ENCODE data around the gene MTMR6.

The MTMR6 gene

DNA sequence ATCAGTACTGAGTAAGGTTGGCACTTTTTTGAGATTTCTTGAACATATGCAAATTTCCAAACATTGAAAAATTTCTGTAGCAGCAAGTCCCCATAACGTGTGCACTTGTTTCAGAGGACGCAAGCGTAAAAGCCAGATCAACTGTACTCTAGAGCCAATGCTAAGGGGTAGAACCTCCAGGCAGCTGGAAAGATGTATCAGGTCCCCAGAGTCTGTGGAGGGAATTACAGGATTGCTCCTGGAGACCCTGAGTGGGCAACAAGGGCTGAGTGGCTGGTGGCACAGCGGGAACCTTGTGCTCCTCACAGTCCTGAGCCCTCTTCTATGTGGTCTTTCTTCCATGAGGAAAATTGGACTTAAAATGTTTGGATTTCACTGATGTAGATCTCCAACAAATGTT lies 61.3 kb downstream of the MTMR6 start:
- Histone ChIP-seq H3K27me3 (ENCODE audit: insufficient read depth, low read depth, severe bottlenecking) (no peaks in the 10 kb centered on the region), H3K4me3 (ENCODE audit: low read depth, low read length) (no peak overlapping the region), H3K27ac (no peak overlapping the region), H3K36me3 (no peaks in the 10 kb centered on the region), H3K9me3 (ENCODE audit: severe bottlenecking) (no peaks in the 10 kb centered on the region)
- DNase-seq: no peak
- TF ChIP-seq, protein P1, sequence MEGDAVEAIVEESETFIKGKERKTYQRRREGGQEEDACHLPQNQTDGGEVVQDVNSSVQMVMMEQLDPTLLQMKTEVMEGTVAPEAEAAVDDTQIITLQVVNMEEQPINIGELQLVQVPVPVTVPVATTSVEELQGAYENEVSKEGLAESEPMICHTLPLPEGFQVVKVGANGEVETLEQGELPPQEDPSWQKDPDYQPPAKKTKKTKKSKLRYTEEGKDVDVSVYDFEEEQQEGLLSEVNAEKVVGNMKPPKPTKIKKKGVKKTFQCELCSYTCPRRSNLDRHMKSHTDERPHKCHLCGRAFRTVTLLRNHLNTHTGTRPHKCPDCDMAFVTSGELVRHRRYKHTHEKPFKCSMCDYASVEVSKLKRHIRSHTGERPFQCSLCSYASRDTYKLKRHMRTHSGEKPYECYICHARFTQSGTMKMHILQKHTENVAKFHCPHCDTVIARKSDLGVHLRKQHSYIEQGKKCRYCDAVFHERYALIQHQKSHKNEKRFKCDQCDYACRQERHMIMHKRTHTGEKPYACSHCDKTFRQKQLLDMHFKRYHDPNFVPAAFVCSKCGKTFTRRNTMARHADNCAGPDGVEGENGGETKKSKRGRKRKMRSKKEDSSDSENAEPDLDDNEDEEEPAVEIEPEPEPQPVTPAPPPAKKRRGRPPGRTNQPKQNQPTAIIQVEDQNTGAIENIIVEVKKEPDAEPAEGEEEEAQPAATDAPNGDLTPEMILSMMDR (IDR thresholded peaks at IDR 0.05; ENCODE audit: low read depth, low read length): peak; percentile 34

DNA sequence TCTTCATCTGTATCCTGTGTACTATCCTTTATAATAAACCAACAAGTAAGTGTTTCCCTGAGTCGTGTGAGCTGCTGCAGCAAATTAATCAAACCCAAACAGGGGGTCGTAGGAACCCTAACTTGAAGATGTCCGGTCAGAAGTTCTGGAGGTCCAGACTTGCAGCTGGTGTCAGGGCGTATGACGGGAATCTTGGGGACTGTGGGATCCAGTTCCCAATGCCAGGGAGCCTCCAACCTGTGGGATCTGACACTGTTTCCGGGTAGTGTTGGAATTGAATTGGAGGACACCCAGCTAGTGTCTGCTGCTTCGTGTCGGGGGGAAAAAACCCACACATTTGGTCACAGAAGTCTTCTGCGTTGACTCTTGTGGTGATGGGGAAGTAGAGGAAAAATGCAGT lies 63.1 kb downstream of the MTMR6 start:
- H3K36me3 ChIP-seq: no peaks in the 10 kb centered on the region
- H3K27me3 ChIP-seq (ENCODE audit: insufficient read depth, low read depth, severe bottlenecking): no peaks in the 10 kb centered on the region
- no peak for DNase-seq
- no peaks in the 10 kb centered on the region for H3K9me3 ChIP-seq (ENCODE audit: severe bottlenecking)
- H3K4me3 ChIP-seq (ENCODE audit: low read depth, low read length): no peak overlapping the region
- TF ChIP-seq, protein P1 (IDR thresholded peaks at IDR 0.05; ENCODE audit: low read depth, low read length): no peak
- no peak overlapping the region for H3K27ac ChIP-seq

DNA sequence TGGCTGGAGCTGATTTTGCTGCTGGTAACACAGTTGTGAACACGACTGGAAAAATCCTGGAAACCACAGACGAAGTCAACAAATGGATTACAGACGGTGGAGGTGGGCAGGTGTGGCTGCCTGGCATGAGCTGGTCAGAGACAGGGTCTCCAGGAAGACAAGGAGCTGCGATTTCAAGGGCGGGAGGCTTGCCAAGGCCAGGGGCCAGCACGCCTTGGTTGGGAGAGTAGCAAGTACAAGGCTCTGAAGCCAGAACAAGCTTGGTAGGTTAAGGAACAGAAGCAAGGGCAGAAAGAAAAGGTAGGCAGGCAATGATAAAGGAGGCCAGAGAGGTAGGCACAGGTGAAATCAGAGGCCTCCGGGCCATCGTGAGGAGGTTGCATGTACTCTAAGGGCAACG lies 64.5 kb downstream of the MTMR6 start:
- H3K27me3 ChIP-seq (ENCODE audit: insufficient read depth, low read depth, severe bottlenecking): no peaks in the 10 kb centered on the region
- no peaks in the 10 kb centered on the region for H3K9me3 ChIP-seq (ENCODE audit: severe bottlenecking)
- no peak overlapping the region for H3K4me3 ChIP-seq (ENCODE audit: low read depth, low read length)
- DNase-seq: no peak
- no peak overlapping the region for H3K27ac ChIP-seq
- no peaks in the 10 kb centered on the region for H3K36me3 ChIP-seq
- TF ChIP-seq, protein P1 (IDR thresholded peaks at IDR 0.05; ENCODE audit: low read depth, low read length): no peak

DNA sequence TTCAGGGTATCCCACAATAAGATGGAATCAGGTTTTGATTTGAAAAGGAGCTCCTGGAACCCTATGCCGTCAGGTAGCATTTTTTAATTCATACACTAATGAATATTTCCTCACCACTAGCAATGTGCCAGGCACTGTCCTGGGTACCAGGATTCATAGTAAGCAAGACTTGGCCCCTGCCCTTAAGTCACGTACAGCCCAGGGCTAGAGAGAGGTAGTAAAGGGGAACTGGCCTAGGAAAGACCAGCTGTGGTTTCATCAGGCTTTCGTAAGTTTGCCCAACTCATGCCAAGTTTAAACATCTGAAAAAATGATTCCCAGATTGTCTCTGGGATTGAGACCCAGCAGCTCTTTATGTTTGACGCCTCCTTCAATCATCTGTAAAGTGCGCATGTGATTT lies 69.3 kb downstream of the MTMR6 start:
- Histone ChIP-seq H3K4me3 (ENCODE audit: low read depth, low read length) (no peak overlapping the region), H3K9me3 (ENCODE audit: severe bottlenecking) (no peaks in the 10 kb centered on the region), H3K36me3 (no peaks in the 10 kb centered on the region), H3K27ac (no peak overlapping the region), H3K27me3 (ENCODE audit: insufficient read depth, low read depth, severe bottlenecking) (no peaks in the 10 kb centered on the region)
- TF ChIP-seq, protein P1 (IDR thresholded peaks at IDR 0.05; ENCODE audit: low read depth, low read length): no peak
- DNase-seq: no peak

DNA sequence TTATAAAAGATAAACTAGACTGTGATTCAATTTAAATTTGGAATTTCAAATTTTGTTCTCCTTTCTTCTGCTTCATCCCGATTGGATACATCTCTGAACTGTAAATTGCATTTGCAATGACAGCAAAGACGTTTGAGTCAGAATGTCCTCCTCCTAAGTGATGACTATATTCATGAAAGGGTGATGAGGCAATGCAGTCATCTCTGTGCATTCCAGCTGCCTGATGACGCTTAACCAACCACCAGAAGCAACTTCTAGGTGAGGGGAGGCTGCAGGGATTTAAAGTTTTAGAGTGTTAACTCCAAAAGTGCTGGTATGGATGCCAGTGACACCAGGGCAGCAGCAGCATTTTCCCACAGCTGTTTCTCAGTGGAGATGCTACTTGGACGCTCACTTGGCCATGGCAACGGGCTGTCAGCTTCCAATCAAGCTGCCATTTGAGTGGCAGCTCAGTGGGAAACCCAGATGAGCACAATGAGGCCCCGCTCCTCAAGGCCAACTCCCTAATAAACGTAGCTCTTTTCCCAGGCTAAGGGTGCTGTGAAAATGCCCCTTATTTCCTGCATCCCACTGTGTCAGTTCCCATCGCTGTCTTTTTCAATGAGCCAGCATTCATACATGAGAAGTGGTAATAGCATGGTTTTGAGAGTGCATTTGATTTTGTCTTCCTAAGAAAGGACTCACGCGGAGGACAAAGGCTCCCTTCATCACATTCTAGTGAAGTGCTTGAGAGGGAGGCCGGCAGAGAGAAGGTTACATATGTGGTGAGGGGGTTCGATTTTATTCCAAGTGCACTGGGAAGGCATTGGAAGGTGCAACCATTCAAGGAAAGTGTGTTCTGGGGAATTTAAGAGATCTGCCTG lies 70.0 kb downstream of the MTMR6 start:
- TF ChIP-seq, protein P1 (IDR thresholded peaks at IDR 0.05; ENCODE audit: low read depth, low read length): no peak
- Histone ChIP-seq H3K36me3 (no peaks in the 10 kb centered on the region), H3K4me3 (ENCODE audit: low read depth, low read length) (no peak overlapping the region), H3K9me3 (ENCODE audit: severe bottlenecking) (no peaks in the 10 kb centered on the region), H3K27me3 (ENCODE audit: insufficient read depth, low read depth, severe bottlenecking) (no peaks in the 10 kb centered on the region), H3K27ac (no peak overlapping the region)
- DNase-seq: no peak

DNA sequence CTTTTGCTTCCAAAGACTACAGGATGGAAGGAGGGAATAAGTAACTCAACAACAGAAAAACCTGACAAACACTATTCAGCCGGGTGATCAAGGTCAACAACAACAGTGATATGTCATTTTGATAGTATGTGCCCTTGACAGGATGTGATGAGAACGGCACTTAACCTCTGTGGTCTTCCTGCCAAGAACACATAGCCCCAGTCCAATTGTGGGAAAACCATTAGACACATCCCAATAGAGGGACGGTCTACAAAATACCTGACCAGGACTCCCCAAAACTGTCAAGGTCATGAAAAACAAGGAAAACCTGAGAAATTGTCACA lies 72.1 kb downstream of the MTMR6 start:
- DNase-seq: no peak
- TF ChIP-seq, protein P1 (IDR thresholded peaks at IDR 0.05; ENCODE audit: low read depth, low read length): no peak
- Histone ChIP-seq H3K9me3 (ENCODE audit: severe bottlenecking) (no peaks in the 10 kb centered on the region), H3K27ac (no peak overlapping the region), H3K4me3 (ENCODE audit: low read depth, low read length) (no peak overlapping the region), H3K27me3 (ENCODE audit: insufficient read depth, low read depth, severe bottlenecking) (no peaks in the 10 kb centered on the region), H3K36me3 (no peaks in the 10 kb centered on the region)

All from WERI-Rb-1 (cell line).